ENCODE measurements around the gene MRPS34. TPM values are rescaled to one million over a fixed set of nuclear protein-coding genes. Genes with fewer than 3 reads are reported as not detected.

The MRPS34 gene
- total RNA-seq, 1 donor from 2014 or later: 74.0 TPM

GRCh38 chr16:1791256-1791942 is 18.5 kb upstream of the MRPS34 start:
- TF ChIP-seq, protein P1, sequence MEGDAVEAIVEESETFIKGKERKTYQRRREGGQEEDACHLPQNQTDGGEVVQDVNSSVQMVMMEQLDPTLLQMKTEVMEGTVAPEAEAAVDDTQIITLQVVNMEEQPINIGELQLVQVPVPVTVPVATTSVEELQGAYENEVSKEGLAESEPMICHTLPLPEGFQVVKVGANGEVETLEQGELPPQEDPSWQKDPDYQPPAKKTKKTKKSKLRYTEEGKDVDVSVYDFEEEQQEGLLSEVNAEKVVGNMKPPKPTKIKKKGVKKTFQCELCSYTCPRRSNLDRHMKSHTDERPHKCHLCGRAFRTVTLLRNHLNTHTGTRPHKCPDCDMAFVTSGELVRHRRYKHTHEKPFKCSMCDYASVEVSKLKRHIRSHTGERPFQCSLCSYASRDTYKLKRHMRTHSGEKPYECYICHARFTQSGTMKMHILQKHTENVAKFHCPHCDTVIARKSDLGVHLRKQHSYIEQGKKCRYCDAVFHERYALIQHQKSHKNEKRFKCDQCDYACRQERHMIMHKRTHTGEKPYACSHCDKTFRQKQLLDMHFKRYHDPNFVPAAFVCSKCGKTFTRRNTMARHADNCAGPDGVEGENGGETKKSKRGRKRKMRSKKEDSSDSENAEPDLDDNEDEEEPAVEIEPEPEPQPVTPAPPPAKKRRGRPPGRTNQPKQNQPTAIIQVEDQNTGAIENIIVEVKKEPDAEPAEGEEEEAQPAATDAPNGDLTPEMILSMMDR (IDR thresholded peaks at IDR 0.05; ENCODE audit: insufficient read depth, low read depth, low read length): no peak
- TF ChIP-seq EZH2 (IDR thresholded peaks at IDR 0.05; ENCODE audit: insufficient read depth, low read length): no peak
- Histone ChIP-seq H3K4me3 (ENCODE audit: insufficient read depth, low read depth, low read length) (no peak overlapping the region), H3K9me3 (ENCODE audit: insufficient read depth, low read depth, low read length) (no peaks in the 10 kb centered on the region), H3K4me1 (ENCODE audit: insufficient read depth, low read length) (no peaks in the 10 kb centered on the region), H3K79me2 (ENCODE audit: insufficient read depth, low read length) (peaks cover 19% of the 10 kb centered on the region), H3K27ac (ENCODE audit: low read depth, low read length) (no peak overlapping the region), H3K9ac (ENCODE audit: low read length) (no peak overlapping the region), H4K20me1 (ENCODE audit: insufficient read depth, low read length) (peaks cover 13% of the 10 kb centered on the region), H3K4me2 (ENCODE audit: low read length) (no peak overlapping the region), H2AFZ (ENCODE audit: low read depth, low read length) (no peak overlapping the region), H3K27me3 (ENCODE audit: insufficient read depth, low read length) (no peaks in the 10 kb centered on the region), H3K36me3 (ENCODE audit: insufficient read depth, low read length) (no peaks in the 10 kb centered on the region)
- no peak overlapping the region for H3K4me3 Mint-ChIP-seq (ENCODE audit: unreplicated experiment)
- H3K36me3 Mint-ChIP-seq (ENCODE audit: low read depth, unreplicated experiment): peaks cover 3% of the 10 kb centered on the region
- no peak overlapping the region for H3K27ac Mint-ChIP-seq (ENCODE audit: unreplicated experiment)
- DNase-seq (ENCODE audit: low read depth): no peak
- no peaks in the 10 kb centered on the region for H3K9me3 Mint-ChIP-seq (ENCODE audit: unreplicated experiment)
- no peaks in the 10 kb centered on the region for H3K4me1 Mint-ChIP-seq (ENCODE audit: low read depth, unreplicated experiment)
- FAIRE-seq: no peak
- H3K27me3 Mint-ChIP-seq (ENCODE audit: low read depth, unreplicated experiment): no peaks in the 10 kb centered on the region

DNA sequence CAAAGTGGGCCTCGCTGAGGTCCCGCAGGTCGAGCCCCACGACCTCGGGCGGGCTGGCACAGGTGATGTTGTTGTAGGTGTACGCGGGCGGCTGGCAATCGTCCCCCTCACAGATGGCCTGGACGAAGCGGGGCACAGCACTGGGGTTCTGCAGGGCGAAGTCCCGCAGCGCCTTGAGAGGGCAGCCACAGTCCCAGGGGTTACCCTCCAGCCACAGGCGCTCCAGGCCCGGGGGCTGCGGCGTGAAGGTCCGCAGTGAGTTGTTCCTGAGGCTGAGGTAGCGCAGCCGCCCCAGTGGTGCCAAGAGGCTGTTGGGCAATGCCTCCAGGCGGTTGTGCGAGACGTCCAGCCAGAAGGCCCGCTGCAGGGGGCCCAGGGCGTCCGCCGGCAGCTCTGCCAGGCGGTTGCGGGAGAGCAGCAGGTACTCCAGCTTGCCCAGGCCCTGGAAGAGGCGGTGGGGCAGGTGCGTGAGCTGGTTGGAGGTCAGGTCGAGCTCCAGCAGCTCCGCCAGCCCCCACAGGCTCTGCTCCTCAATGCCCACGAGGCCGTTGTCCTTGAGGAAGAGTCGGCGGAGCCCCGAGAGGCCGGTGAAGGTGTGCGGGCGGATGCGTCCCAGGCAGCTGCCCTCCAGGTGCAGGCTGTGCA is 17.8 kb upstream of the MRPS34 start:
- Mint-ChIP-seq H3K27me3 (ENCODE audit: low read depth, unreplicated experiment) (no peaks in the 10 kb centered on the region), H3K4me1 (ENCODE audit: low read depth, unreplicated experiment) (no peaks in the 10 kb centered on the region), H3K4me3 (ENCODE audit: unreplicated experiment) (no peak overlapping the region), H3K9me3 (ENCODE audit: unreplicated experiment) (no peaks in the 10 kb centered on the region), H3K27ac (ENCODE audit: unreplicated experiment) (no peak overlapping the region), H3K36me3 (ENCODE audit: low read depth, unreplicated experiment) (peaks cover 3% of the 10 kb centered on the region)
- peaks cover 25% of the 10 kb centered on the region for H3K79me2 ChIP-seq (ENCODE audit: insufficient read depth, low read length)
- no peak overlapping the region for H2AFZ ChIP-seq (ENCODE audit: low read depth, low read length)
- FAIRE-seq (no peak), DNase-seq (ENCODE audit: low read depth) (no peak)
- no peak overlapping the region for H3K9ac ChIP-seq (ENCODE audit: low read length)
- H3K4me2 ChIP-seq (ENCODE audit: low read length): no peak overlapping the region
- H3K27me3 ChIP-seq (ENCODE audit: insufficient read depth, low read length): no peaks in the 10 kb centered on the region
- TF ChIP-seq EZH2 (IDR thresholded peaks at IDR 0.05; ENCODE audit: insufficient read depth, low read length): no peak
- TF ChIP-seq, protein P1 (IDR thresholded peaks at IDR 0.05; ENCODE audit: insufficient read depth, low read depth, low read length): no peak
- no peaks in the 10 kb centered on the region for H3K36me3 ChIP-seq (ENCODE audit: insufficient read depth, low read length)
- H3K4me3 ChIP-seq (ENCODE audit: insufficient read depth, low read depth, low read length): no peak overlapping the region
- no peak overlapping the region for H3K27ac ChIP-seq (ENCODE audit: low read depth, low read length)
- no peaks in the 10 kb centered on the region for H3K9me3 ChIP-seq (ENCODE audit: insufficient read depth, low read depth, low read length)
- H4K20me1 ChIP-seq (ENCODE audit: insufficient read depth, low read length): peaks cover 20% of the 10 kb centered on the region
- H3K4me1 ChIP-seq (ENCODE audit: insufficient read depth, low read length): no peaks in the 10 kb centered on the region

DNA sequence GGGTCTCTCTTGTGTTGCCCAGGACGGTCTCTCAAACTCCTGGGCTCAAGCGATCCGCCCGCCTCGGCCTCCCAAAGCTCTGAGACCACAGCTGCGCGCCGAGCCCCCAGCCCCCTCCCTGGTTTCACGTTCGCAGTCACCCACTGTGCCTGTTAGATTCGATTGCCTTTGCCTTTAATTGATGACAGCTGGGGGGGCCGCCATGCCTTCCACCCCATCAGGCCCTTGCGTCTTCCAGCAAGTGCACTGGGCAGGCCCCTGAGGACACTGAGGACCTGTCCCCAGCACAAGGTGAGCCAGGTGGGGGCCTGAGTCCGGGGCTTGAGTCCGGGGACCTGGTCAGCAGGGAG is 17.3 kb upstream of the MRPS34 start:
- no peaks in the 10 kb centered on the region for H3K27me3 Mint-ChIP-seq (ENCODE audit: low read depth, unreplicated experiment)
- H3K9ac ChIP-seq (ENCODE audit: low read length): no peak overlapping the region
- peaks cover 30% of the 10 kb centered on the region for H3K79me2 ChIP-seq (ENCODE audit: insufficient read depth, low read length)
- H3K4me3 ChIP-seq (ENCODE audit: insufficient read depth, low read depth, low read length): no peak overlapping the region
- FAIRE-seq: no peak
- no peak overlapping the region for H3K4me3 Mint-ChIP-seq (ENCODE audit: unreplicated experiment)
- no peaks in the 10 kb centered on the region for H3K9me3 Mint-ChIP-seq (ENCODE audit: unreplicated experiment)
- no peaks in the 10 kb centered on the region for H3K4me1 Mint-ChIP-seq (ENCODE audit: low read depth, unreplicated experiment)
- no peak for TF ChIP-seq EZH2 (IDR thresholded peaks at IDR 0.05; ENCODE audit: insufficient read depth, low read length)
- TF ChIP-seq, protein P1 (IDR thresholded peaks at IDR 0.05; ENCODE audit: insufficient read depth, low read depth, low read length): no peak
- H3K4me1 ChIP-seq (ENCODE audit: insufficient read depth, low read length): no peaks in the 10 kb centered on the region
- no peak overlapping the region for H3K27ac Mint-ChIP-seq (ENCODE audit: unreplicated experiment)
- no peak overlapping the region for H3K4me2 ChIP-seq (ENCODE audit: low read length)
- H3K9me3 ChIP-seq (ENCODE audit: insufficient read depth, low read depth, low read length): no peaks in the 10 kb centered on the region
- peaks cover under 1% of the 10 kb centered on the region for H3K36me3 Mint-ChIP-seq (ENCODE audit: low read depth, unreplicated experiment)
- H3K27me3 ChIP-seq (ENCODE audit: insufficient read depth, low read length): no peaks in the 10 kb centered on the region
- no peak overlapping the region for H2AFZ ChIP-seq (ENCODE audit: low read depth, low read length)
- no peak overlapping the region for H3K27ac ChIP-seq (ENCODE audit: low read depth, low read length)
- no peaks in the 10 kb centered on the region for H3K36me3 ChIP-seq (ENCODE audit: insufficient read depth, low read length)
- peaks cover 25% of the 10 kb centered on the region for H4K20me1 ChIP-seq (ENCODE audit: insufficient read depth, low read length)
- no peak for DNase-seq (ENCODE audit: low read depth)

Data from astrocyte (in vitro differentiated cells and primary cell).